ENCODE measurements around the gene GATC. TPM values are rescaled to one million over a fixed set of nuclear protein-coding genes. Genes with fewer than 3 reads are reported as not detected.

GATC gene
- total and polyA plus RNA-seq, 8 donors: 8.6 to 32.7 (median 24.0) TPM

DNA sequence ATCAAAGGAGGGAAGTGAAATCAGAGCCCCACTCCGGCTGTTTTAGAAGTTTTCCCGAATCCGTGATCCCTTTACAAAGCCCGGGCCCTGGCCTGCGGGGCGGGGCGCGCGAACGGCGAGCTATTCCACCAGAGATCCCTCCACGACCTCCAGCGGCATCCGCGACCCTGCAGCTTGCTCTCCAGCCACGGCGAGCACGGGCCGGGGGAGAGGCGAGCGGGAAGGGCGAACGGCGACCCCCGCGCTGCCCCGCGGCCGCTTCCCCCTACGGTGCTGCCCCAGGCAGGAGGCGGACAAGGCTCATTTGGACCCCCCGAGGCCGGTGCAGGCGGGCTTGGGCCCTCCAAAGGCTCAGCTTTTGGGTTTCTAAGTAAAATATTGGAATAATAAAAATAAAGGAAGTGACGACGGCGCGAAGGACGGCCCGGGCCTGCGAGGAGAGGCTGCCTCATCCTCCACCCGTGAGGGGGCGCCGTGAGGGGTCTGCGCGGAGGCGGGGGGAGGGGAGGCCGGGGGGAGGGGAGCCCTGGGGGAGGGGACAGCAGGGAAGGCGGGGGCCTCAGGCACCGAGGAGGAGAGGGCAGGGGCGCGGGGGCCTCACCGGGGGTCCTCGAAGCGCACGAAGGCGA is 22.7 kb downstream of the GATC start:
- peak in 4 of 6 donors; percentile 41 to 74 (median 60) for DNase-seq
- H3K36me3 ChIP-seq: peaks cover 5 to 11% (median 9%) of the 10 kb centered on the region in 3 donors
- peak; percentile 9 to 33 (median 26) for ATAC-seq
- no peak for FAIRE-seq
- TF ChIP-seq, protein P1, sequence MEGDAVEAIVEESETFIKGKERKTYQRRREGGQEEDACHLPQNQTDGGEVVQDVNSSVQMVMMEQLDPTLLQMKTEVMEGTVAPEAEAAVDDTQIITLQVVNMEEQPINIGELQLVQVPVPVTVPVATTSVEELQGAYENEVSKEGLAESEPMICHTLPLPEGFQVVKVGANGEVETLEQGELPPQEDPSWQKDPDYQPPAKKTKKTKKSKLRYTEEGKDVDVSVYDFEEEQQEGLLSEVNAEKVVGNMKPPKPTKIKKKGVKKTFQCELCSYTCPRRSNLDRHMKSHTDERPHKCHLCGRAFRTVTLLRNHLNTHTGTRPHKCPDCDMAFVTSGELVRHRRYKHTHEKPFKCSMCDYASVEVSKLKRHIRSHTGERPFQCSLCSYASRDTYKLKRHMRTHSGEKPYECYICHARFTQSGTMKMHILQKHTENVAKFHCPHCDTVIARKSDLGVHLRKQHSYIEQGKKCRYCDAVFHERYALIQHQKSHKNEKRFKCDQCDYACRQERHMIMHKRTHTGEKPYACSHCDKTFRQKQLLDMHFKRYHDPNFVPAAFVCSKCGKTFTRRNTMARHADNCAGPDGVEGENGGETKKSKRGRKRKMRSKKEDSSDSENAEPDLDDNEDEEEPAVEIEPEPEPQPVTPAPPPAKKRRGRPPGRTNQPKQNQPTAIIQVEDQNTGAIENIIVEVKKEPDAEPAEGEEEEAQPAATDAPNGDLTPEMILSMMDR (IDR thresholded peaks at IDR 0.05): no peak
- no peaks in the 10 kb centered on the region for H3K27me3 ChIP-seq
- no peaks in the 10 kb centered on the region for H3K9me3 ChIP-seq
- H3K4me1 ChIP-seq: peaks cover 18 to 22% (median 20%) of the 10 kb centered on the region in 3 donors
- intact Hi-C loops (cut with DNase I): no loop called here
- H3K27ac ChIP-seq: peak overlapping the region; percentile 76 to 89 (median 84)
- H3K4me3 ChIP-seq: peak overlapping the region; percentile 43 to 94 (median 94)
- whole genome bisulfite sequencing, 2 donors: 0 to 1% methylated on average over 38 to 51 of the region's 57 CpGs

- DNase-seq (peak; percentile 94 to 99 (median 96)), ATAC-seq (peak; percentile 88 to 95 (median 91)), FAIRE-seq (no peak)
- no peaks in the 10 kb centered on the region for H3K27me3 ChIP-seq
- intact Hi-C loops (cut with DNase I): no loop called here
- peaks cover 18 to 22% (median 20%) of the 10 kb centered on the region in 3 donors for H3K4me1 ChIP-seq
- H3K36me3 ChIP-seq: peaks cover 4 to 7% (median 5%) of the 10 kb centered on the region in 3 donors
- H3K4me3 ChIP-seq: peak within 1 kb of the TSS; percentile 43 to 94 (median 94)
- WGBS, 2 donors: 1% methylated on average over 84 to 88 of the region's 88 CpGs
- peak within 1 kb of the TSS; percentile 76 to 89 (median 84) for H3K27ac ChIP-seq
- TF ChIP-seq, protein P1 (IDR thresholded peaks at IDR 0.05): peak; percentile 85 to 95 (median 88)
- H3K9me3 ChIP-seq: no peaks in the 10 kb centered on the region
These were observed 23.4 kb downstream of the GATC start, which contains the start of gene SRSF9 for GRCh38 chr12:120469450-120470149. SRSF9 (minus strand) TSS chr12:120469748; CDS start chr12:120469609, 139 bp downstream.

DNA sequence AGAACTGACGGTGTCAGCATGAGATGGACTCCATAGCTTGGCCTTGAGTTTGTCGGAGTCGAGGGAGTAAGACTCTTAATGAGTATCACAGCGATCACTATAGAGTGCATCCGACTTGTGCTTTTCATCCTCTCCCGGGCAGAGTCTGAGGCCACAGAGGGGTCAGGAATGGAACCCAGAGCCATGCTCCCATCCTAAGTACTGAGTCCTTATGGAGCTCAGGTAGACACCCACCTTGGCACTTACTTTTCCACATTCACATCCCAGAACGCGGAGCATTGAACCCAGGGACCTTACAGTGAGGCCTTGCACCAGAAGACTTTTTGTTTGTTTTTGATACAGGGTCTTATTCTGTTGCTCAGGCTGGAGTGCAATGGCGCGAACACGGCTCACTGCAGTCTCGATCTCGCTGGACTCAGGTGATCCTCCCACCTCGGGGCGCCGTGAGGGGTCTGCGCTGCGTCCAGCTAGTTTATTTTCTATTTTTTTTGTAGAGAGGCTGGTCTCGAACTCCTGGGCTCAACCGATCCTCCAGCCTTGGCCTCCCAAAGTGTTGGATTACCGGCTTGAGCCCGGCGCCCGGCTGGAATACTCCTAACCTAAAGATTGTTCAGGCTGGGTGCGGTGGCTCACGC is 24.0 kb downstream of the GATC start:
- no peak for FAIRE-seq
- WGBS, 2 donors: 60 to 66% methylated on average over 26 of the region's 26 CpGs
- Histone ChIP-seq H3K27me3 (no peaks in the 10 kb centered on the region), H3K36me3 (peaks cover 0 to 3% (median 0%) of the 10 kb centered on the region in 3 donors), H3K4me3 (peak overlapping the region; percentile 43 to 94 (median 94)), H3K27ac (peak overlapping the region in 3 of 4 donors; percentile 80 to 89 (median 89)), H3K4me1 (peaks cover 18 to 22% (median 20%) of the 10 kb centered on the region in 3 donors), H3K9me3 (no peaks in the 10 kb centered on the region)
- ATAC-seq: peak; percentile 10 to 24 (median 18)
- intact Hi-C loops (cut with DNase I): no loop called here
- TF ChIP-seq, protein P1 (IDR thresholded peaks at IDR 0.05): no peak
- no peak for DNase-seq

DNA sequence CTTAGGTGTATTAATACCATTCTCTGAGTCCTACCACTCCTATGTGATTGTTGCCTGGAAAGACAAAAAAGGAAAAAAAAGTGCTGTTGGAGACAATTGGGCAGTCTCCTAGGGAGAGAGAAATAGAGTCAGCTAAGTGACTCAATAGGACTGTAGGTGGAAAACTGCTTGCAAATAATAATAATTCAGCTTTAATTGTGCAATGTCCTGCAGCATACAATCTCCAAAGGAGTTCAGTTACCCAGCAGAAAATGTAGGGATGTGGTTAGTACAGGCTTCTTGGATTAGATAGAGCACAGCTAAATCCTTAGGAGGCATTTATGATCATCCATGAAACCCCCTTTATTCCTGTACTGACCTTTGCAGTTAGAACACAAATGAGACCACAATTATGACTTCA is 26.3 kb downstream of the GATC start:
- Histone ChIP-seq H3K4me3 (no peak overlapping the region), H3K27ac (no peak overlapping the region), H3K4me1 (peaks cover under 1 to 5% (median 3%) of the 10 kb centered on the region in 3 donors), H3K9me3 (no peaks in the 10 kb centered on the region), H3K27me3 (no peaks in the 10 kb centered on the region), H3K36me3 (no peaks in the 10 kb centered on the region)
- intact Hi-C loops (cut with DNase I): no loop called here
- TF ChIP-seq, protein P1 (IDR thresholded peaks at IDR 0.05): no peak
- no peak for FAIRE-seq
- no peak for ATAC-seq
- DNase-seq: no peak
